ENCODE data around the gene HBZ.
A peak's percentile ranks its signal among the peaks of the same experiment; 100 is the strongest.
"Not testable (repeated sequence)": the region's sequence is repeated elsewhere in the genome, so short reads cannot be mapped to it uniquely, and the experiment has no call there.

Gene HBZ

DNA sequence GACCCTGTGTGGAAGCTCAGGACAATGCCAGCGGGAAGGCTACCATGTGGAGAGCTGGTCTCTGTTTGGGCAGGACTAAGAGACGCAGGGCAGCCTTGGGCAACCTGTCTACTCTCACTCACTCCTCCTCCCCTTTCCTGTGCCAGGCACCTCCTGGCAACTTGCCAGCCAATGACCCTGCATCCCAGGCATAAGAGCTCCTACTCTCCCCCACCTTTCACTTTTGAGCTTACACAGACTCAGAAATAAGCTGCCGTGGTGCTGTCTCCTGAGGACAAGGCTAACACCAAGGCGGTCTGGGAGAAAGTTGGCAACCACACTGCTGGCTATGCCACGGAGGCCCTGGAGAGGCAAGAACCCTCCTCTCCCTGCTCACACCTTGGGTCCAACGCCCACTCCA lies 16.0 kb downstream of the HBZ start:
- H3K9me3 Mint-ChIP-seq, result no peaks in the 10 kb centered on the region
- H3K4me1 Mint-ChIP-seq, result no peaks in the 10 kb centered on the region
- H3K36me3 Mint-ChIP-seq (ENCODE audit: low read depth), result no peaks in the 10 kb centered on the region
- no peak for DNase-seq
- H3K27ac Mint-ChIP-seq, result no peak overlapping the region
- peaks cover 83% of the 10 kb centered on the region for H3K27me3 Mint-ChIP-seq (ENCODE audit: low read depth, poor library complexity)
- no peak overlapping the region for H3K4me3 Mint-ChIP-seq
- TF ChIP-seq, protein P1, sequence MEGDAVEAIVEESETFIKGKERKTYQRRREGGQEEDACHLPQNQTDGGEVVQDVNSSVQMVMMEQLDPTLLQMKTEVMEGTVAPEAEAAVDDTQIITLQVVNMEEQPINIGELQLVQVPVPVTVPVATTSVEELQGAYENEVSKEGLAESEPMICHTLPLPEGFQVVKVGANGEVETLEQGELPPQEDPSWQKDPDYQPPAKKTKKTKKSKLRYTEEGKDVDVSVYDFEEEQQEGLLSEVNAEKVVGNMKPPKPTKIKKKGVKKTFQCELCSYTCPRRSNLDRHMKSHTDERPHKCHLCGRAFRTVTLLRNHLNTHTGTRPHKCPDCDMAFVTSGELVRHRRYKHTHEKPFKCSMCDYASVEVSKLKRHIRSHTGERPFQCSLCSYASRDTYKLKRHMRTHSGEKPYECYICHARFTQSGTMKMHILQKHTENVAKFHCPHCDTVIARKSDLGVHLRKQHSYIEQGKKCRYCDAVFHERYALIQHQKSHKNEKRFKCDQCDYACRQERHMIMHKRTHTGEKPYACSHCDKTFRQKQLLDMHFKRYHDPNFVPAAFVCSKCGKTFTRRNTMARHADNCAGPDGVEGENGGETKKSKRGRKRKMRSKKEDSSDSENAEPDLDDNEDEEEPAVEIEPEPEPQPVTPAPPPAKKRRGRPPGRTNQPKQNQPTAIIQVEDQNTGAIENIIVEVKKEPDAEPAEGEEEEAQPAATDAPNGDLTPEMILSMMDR (IDR thresholded peaks at IDR 0.05), result no peak

DNA sequence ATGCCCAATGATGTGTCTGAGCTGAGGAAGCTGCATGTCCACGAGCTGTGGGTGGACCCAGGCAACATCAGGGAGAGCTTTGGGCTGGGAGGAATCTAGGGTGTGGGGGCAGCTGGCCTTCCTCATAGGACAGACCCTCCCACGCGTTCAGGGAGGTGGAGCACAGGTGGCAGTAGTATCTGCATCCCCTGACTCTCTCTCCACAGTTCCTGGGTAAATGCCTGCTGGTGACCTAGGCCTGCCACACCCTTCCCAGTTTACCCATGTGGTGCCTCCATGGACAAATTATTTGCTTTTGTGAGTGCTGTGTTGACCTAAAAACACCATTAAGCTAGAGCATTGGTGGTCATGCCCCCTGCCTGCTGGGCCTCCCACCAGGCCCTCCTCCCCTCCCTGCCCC lies 16.6 kb downstream of the HBZ start:
- DNase-seq, result no peak
- H3K4me3 Mint-ChIP-seq, result no peak overlapping the region
- no peaks in the 10 kb centered on the region for H3K4me1 Mint-ChIP-seq
- H3K27ac Mint-ChIP-seq, result no peak overlapping the region
- peaks cover 85% of the 10 kb centered on the region for H3K27me3 Mint-ChIP-seq (ENCODE audit: low read depth, poor library complexity)
- no peaks in the 10 kb centered on the region for H3K9me3 Mint-ChIP-seq
- TF ChIP-seq, protein P1 (IDR thresholded peaks at IDR 0.05), result no peak
- H3K36me3 Mint-ChIP-seq (ENCODE audit: low read depth), result no peaks in the 10 kb centered on the region

DNA sequence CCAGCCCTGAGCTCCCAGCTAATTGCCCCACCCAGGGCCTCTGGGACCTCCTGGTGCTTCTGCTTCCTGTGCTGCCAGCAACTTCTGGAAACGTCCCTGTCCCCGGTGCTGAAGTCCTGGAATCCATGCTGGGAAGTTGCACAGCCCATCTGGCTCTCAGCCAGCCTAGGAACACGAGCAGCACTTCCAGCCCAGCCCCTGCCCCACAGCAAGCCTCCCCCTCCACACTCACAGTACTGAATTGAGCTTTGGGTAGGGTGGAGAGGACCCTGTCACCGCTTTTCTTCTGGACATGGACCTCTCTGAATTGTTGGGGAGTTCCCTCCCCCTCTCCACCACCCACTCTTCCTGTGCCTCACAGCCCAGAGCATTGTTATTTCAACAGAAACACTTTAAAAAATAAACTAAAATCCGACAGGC lies 17.7 kb downstream of the HBZ start:
- not testable (repeated sequence) for H3K4me3 Mint-ChIP-seq; H3K9me3 Mint-ChIP-seq; H3K36me3 Mint-ChIP-seq (ENCODE audit: low read depth); H3K4me1 Mint-ChIP-seq; H3K27ac Mint-ChIP-seq
- H3K27me3 Mint-ChIP-seq (ENCODE audit: low read depth, poor library complexity), result peaks cover 92% of the 10 kb centered on the region
- peak; percentile 46 for DNase-seq

DNA sequence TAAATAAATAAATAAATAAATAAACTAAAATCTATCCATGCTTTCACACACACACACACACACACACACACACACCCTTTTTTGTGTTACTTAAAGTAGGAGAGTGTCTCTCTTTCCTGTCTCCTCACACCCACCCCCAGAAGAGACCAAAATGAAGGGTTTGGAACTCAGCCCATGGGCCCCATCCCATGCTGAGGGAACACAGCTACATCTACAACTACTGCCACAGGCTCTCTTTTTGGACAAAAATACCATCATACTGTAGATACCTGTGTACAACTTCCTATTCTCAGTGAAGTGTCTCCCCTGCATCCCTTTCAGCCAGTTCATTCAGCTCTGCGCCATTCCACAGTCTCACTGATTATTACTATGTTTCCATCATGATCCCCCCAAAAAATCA lies 18.3 kb downstream of the HBZ start:
- no peak overlapping the region for H3K27ac Mint-ChIP-seq
- H3K27me3 Mint-ChIP-seq (ENCODE audit: low read depth, poor library complexity), result peaks cover 92% of the 10 kb centered on the region
- no peak for DNase-seq
- H3K4me3 Mint-ChIP-seq, result no peak overlapping the region
- H3K36me3 Mint-ChIP-seq (ENCODE audit: low read depth), result no peaks in the 10 kb centered on the region
- H3K4me1 Mint-ChIP-seq, result no peaks in the 10 kb centered on the region
- no peaks in the 10 kb centered on the region for H3K9me3 Mint-ChIP-seq
- TF ChIP-seq, protein P1 (IDR thresholded peaks at IDR 0.05), result no peak

DNA sequence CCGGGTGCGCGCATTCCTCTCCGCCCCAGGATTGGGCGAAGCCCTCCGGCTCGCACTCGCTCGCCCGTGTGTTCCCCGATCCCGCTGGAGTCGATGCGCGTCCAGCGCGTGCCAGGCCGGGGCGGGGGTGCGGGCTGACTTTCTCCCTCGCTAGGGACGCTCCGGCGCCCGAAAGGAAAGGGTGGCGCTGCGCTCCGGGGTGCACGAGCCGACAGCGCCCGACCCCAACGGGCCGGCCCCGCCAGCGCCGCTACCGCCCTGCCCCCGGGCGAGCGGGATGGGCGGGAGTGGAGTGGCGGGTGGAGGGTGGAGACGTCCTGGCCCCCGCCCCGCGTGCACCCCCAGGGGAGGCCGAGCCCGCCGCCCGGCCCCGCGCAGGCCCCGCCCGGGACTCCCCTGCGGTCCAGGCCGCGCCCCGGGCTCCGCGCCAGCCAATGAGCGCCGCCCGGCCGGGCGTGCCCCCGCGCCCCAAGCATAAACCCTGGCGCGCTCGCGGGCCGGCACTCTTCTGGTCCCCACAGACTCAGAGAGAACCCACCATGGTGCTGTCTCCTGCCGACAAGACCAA lies 20.0 kb downstream of the HBZ start, which contains the start of gene HBA2:
Gene HBA2, plus strand, starts transcription at position 503 of the 568 bp plus-strand sequence. Its CDS starts 37 bp downstream, at position 540.
- not testable (repeated sequence) for H3K36me3 Mint-ChIP-seq (ENCODE audit: low read depth); H3K4me3 Mint-ChIP-seq; H3K27ac Mint-ChIP-seq; DNase-seq; H3K4me1 Mint-ChIP-seq; H3K9me3 Mint-ChIP-seq
- H3K27me3 Mint-ChIP-seq (ENCODE audit: low read depth, poor library complexity), result peaks cover 85% of the 10 kb centered on the region

DNA sequence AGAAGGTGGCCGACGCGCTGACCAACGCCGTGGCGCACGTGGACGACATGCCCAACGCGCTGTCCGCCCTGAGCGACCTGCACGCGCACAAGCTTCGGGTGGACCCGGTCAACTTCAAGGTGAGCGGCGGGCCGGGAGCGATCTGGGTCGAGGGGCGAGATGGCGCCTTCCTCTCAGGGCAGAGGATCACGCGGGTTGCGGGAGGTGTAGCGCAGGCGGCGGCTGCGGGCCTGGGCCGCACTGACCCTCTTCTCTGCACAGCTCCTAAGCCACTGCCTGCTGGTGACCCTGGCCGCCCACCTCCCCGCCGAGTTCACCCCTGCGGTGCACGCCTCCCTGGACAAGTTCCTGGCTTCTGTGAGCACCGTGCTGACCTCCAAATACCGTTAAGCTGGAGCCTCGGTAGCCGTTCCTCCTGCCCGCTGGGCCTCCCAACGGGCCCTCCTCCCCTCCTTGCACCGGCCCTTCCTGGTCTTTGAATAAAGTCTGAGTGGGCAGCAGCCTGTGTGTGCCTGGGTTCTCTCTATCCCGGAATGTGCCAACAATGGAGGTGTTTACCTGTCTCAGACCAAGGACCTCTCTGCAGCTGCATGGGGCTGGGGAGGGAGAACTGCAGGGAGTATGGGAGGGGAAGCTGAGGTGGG lies 20.9 kb downstream of the HBZ start:
- H3K27ac Mint-ChIP-seq; H3K4me3 Mint-ChIP-seq; DNase-seq; H3K36me3 Mint-ChIP-seq (ENCODE audit: low read depth); H3K4me1 Mint-ChIP-seq; H3K9me3 Mint-ChIP-seq: not testable (repeated sequence)
- peaks cover 85% of the 10 kb centered on the region for H3K27me3 Mint-ChIP-seq (ENCODE audit: low read depth, poor library complexity)

DNA sequence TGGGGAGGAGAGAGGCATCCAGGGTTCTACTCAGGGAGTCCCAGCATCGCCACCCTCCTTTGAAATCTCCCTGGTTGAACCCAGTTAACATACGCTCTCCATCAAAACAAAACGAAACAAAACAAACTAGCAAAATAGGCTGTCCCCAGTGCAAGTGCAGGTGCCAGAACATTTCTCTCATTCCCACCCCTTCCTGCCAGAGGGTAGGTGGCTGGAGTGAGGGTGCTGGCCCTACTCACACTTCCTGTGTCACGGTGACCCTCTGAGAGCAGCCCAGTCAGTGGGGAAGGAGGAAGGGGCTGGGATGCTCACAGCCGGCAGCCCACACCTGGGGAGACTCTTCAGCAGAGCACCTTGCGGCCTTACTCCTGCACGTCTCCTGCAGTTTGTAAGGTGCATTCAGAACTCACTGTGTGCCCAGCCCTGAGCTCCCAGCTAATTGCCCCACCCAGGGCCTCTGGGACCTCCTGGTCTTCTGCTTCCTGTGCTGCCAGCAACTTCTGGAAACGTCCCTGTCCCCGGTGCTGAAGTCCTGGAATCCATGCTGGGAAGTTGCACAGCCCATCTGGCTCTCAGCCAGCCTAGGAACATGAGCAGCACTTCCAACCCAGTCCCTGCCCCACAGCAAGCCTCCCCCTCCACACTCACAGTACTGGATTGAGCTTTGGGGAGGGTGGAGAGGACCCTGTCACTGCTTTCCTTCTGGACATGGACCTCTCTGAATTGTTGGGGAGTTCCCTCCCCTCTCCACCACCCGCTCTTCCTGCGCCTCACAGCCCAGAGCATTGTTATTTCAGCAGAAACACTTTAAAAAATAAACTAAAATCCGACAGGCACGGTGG lies 21.7 kb downstream of the HBZ start:
- not testable (repeated sequence) for DNase-seq; H3K27ac Mint-ChIP-seq; H3K36me3 Mint-ChIP-seq (ENCODE audit: low read depth); H3K4me3 Mint-ChIP-seq; H3K4me1 Mint-ChIP-seq; H3K9me3 Mint-ChIP-seq
- peaks cover 85% of the 10 kb centered on the region for H3K27me3 Mint-ChIP-seq (ENCODE audit: low read depth, poor library complexity)
